Spinal cord (tissue), 10 donors: ENCODE results near the gene GGA1. TPM values are rescaled to one million over a fixed set of nuclear protein-coding genes. Genes with fewer than 3 reads are reported as not detected.

ENCODE experiments used
- DNase-seq, 6 donors: peaks; one replicate each; pipeline versions ENCODE4 v3.0.0 to v3.0.0-alpha.2; 2013 to 2015; ENCODE audit warnings: low spot score in 6 of 6, low read depth in 4 of 6
- H3K27ac ChIP-seq: one replicate; pipeline ENCODE4 v1.5.1; 2013; ENCODE audit warnings: low read depth, low read length, control low read depth
- H3K27me3 ChIP-seq: one replicate; pipeline ENCODE4 v1.6.1; 2013; ENCODE audit warnings: low read length; ENCODE audit not compliant: control insufficient read depth, insufficient read depth
- H3K36me3 ChIP-seq: one replicate; pipeline ENCODE4 v1.6.1; 2013; ENCODE audit warnings: low read length; ENCODE audit not compliant: control insufficient read depth, insufficient read depth
- H3K4me1 ChIP-seq: one replicate; pipeline ENCODE4 v1.6.1; 2013; ENCODE audit warnings: low read length; ENCODE audit not compliant: control insufficient read depth, insufficient read depth
- H3K4me3 ChIP-seq: one replicate; pipeline ENCODE4 v1.5.1; 2013; ENCODE audit warnings: low read depth, low read length, control low read depth
- H3K9me3 ChIP-seq: one replicate; pipeline ENCODE4 v1.6.1; 2013; ENCODE audit warnings: low read length; ENCODE audit not compliant: control insufficient read depth, insufficient read depth
- WGBS: methylation state at CpG from one replicate; pipeline ENCODE4 v1.1.5; 2013; ENCODE audit warnings: missing lambda C conversion rate; ENCODE audit not compliant: insufficient coverage; 5-methylcytosine and 5-hydroxymethylcytosine counted together
- polyA plus RNA-seq, 2 donors: library from polyadenylated mRNA; unstranded; fragments of 120-200 nt; gene quantifications; one replicate each; pipeline ENCODE4 v1.2.1, GENCODE V29; 2013; ENCODE audit not compliant: insufficient read length in 2 of 2
- total RNA-seq, 2 donors: library from RNA; depleted of rRNA in 1 of 2; stranded (reverse); fragments of 120-200 nt in 1 of 2; fragments of >200 nt in 1 of 2; gene quantifications; one replicate each; pipeline versions ENCODE4 v1.2.3 to v1.2.4, GENCODE V29; 2013 to 2014
- donor health status: healthy.

GGA1 gene
- total and polyA plus RNA-seq, 4 donors = 27.2 to 80.3 (median 53.3) TPM

DNA sequence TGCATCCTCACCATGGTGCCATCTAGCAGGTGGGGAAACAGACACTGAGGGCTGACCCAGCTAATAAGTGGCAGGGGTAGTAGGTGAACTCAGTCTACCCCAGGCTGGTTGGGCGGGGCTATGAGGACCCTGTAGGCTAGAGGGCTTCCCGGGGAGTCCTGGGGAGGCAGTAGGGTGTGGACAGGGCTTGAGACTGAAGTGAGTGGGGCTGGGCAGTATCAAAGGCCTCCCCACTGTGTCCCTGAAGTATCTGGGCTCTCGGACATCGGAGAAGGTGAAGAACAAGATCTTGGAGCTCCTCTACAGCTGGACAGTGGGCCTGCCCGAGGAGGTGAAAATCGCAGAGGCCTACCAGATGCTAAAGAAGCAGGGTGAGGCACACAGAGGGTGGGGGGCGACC lies 11.4 kb downstream of the GGA1 start:
- no peak for DNase-seq
- Histone ChIP-seq H3K27ac (no peak overlapping the region), H3K4me3 (no peak overlapping the region), H3K27me3 (no peaks in the 10 kb centered on the region), H3K9me3 (no peaks in the 10 kb centered on the region), H3K36me3 (peaks cover 95% of the 10 kb centered on the region), H3K4me1 (peaks cover 18% of the 10 kb centered on the region)
- 93% methylated on average over 6 of the region's 7 CpGs for WGBS

GRCh38 chr22:37621352-37621860 lies 12.8 kb downstream of the GGA1 start:
- H3K27me3 ChIP-seq = no peaks in the 10 kb centered on the region
- H3K36me3 ChIP-seq = peaks cover 97% of the 10 kb centered on the region
- no peak overlapping the region for H3K4me3 ChIP-seq
- WGBS = 93% methylated on average over 12 of the region's 12 CpGs
- H3K27ac ChIP-seq = no peak overlapping the region
- peaks cover 32% of the 10 kb centered on the region for H3K4me1 ChIP-seq
- DNase-seq = no peak
- H3K9me3 ChIP-seq = no peaks in the 10 kb centered on the region

- Histone ChIP-seq H3K36me3 (peaks cover 94% of the 10 kb centered on the region), H3K4me1 (peaks cover 48% of the 10 kb centered on the region), H3K9me3 (no peaks in the 10 kb centered on the region), H3K4me3 (no peak overlapping the region), H3K27me3 (no peaks in the 10 kb centered on the region), H3K27ac (peak overlapping the region; percentile 17)
- WGBS = 77% methylated on average over 19 of the region's 22 CpGs
- DNase-seq = peak in 2 of 6 donors; percentile 66 to 78
Measured at GRCh38 chr22:37623075-37624016, 14.7 kb downstream of the GGA1 start.

GRCh38 chr22:37624017-37624365 lies 15.4 kb downstream of the GGA1 start:
- H3K36me3 ChIP-seq = peaks cover 92% of the 10 kb centered on the region
- peak overlapping the region; percentile 17 for H3K27ac ChIP-seq

GRCh38 chr22:37624876-37625275 lies 16.2 kb downstream of the GGA1 start:
- Histone ChIP-seq H3K4me1 (peaks cover 48% of the 10 kb centered on the region), H3K9me3 (no peaks in the 10 kb centered on the region), H3K4me3 (no peak overlapping the region), H3K36me3 (peaks cover 92% of the 10 kb centered on the region), H3K27ac (peak overlapping the region; percentile 17), H3K27me3 (no peaks in the 10 kb centered on the region)
- 90% methylated on average over 6 of the region's 7 CpGs for WGBS
- DNase-seq = no peak

More at GRCh38 chr22:37624017-37624365, 15.4 kb downstream of the GGA1 start:
- H3K4me3 ChIP-seq = no peak overlapping the region
- H3K27me3 ChIP-seq = no peaks in the 10 kb centered on the region
- DNase-seq = no peak
- peaks cover 48% of the 10 kb centered on the region for H3K4me1 ChIP-seq
- H3K9me3 ChIP-seq = no peaks in the 10 kb centered on the region
- WGBS = 70% methylated on average over 6 of the region's 6 CpGs

DNA sequence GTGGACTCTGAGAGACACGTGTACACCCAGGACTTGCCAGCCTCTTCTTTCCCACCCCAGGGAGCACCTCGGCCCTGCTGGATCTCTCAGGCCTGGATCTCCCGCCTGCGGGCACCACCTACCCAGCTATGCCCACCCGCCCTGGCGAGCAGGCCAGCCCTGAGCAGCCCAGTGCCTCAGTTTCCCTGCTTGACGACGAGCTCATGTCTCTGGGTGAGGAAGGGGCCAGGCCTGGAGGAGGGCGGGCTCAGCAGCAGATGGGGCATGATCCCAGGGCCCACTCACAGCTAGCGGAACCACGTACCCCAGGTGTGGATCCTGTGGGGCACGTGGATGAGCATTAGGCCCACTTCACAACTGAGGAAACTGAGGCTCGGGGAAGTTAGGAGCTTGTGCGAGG lies 17.1 kb downstream of the GGA1 start:
- DNase-seq = no peak
- no peaks in the 10 kb centered on the region for H3K27me3 ChIP-seq
- H3K9me3 ChIP-seq = no peaks in the 10 kb centered on the region
- peaks cover 92% of the 10 kb centered on the region for H3K36me3 ChIP-seq
- H3K4me3 ChIP-seq = no peak overlapping the region
- 93% methylated on average over 11 of the region's 14 CpGs for WGBS
- H3K4me1 ChIP-seq = peaks cover 48% of the 10 kb centered on the region
- H3K27ac ChIP-seq = peak overlapping the region; percentile 17

- H3K27ac ChIP-seq = peak overlapping the region; percentile 16
- peaks cover 48% of the 10 kb centered on the region for H3K4me1 ChIP-seq
- no peak for DNase-seq
Measured at GRCh38 chr22:37626144-37626543, 17.5 kb downstream of the GGA1 start.

DNA sequence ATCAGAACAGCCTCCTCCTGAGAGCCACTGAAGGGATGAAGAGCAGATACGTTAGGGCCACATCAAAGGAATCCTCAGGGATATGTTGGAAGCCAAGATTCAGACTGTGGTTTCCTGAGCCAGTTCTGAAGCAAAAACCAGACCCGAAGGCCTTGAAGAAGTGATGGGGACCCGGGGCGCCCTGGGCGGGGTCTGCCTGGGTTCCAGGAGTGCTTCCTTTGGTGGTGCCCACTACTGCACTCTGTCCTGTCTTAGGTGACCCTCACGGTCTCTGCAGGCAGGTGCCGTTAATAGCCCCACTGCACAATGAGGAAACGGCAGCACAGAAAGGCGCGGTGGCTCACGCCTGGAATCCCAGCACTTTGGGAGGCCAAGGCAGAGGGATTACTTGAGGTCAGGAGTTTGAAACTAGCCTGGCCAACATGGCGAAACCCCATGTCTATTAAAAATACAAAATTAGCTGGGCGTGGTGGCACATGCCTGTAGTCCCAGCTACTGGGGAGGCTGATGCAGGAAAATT lies 18.0 kb downstream of the GGA1 start:
- H3K4me3 ChIP-seq = no peak overlapping the region
- no peaks in the 10 kb centered on the region for H3K9me3 ChIP-seq
- 89% methylated on average over 12 of the region's 13 CpGs for WGBS
- H3K36me3 ChIP-seq = peaks cover 92% of the 10 kb centered on the region
- peaks cover 51% of the 10 kb centered on the region for H3K4me1 ChIP-seq
- H3K27me3 ChIP-seq = no peaks in the 10 kb centered on the region
- no peak for DNase-seq
- peak overlapping the region; percentile 57 for H3K27ac ChIP-seq

More at GRCh38 chr22:37626144-37626543, 17.5 kb downstream of the GGA1 start:
- Histone ChIP-seq H3K36me3 (peaks cover 92% of the 10 kb centered on the region), H3K9me3 (no peaks in the 10 kb centered on the region), H3K27me3 (no peaks in the 10 kb centered on the region), H3K4me3 (no peak overlapping the region)
- whole genome bisulfite sequencing = 78% methylated on average over 10 of the region's 11 CpGs

GRCh38 chr22:37627121-37627520 lies 18.5 kb downstream of the GGA1 start:
- DNase-seq = no peak
- Histone ChIP-seq H3K4me3 (no peak overlapping the region), H3K36me3 (peaks cover 94% of the 10 kb centered on the region), H3K27me3 (no peaks in the 10 kb centered on the region), H3K4me1 (peaks cover 56% of the 10 kb centered on the region), H3K27ac (peak overlapping the region; percentile 29), H3K9me3 (no peaks in the 10 kb centered on the region)
- WGBS = 67% methylated on average over 4 of the region's 7 CpGs
